PFSK-1 (cell line): Measurements from ENCODE around the gene RASL12.

Experiments
- FOXP2 ChIP-seq: optimal IDR thresholded peaks from 2 replicates; pipeline ENCODE3; 2011; ENCODE audit warnings: borderline replicate concordance, control low read depth, inconsistent platforms; ENCODE audit not compliant: insufficient read depth; ENCODE audit errors: extremely low read length, extremely low read depth
- POLR2AphosphoS5 ChIP-seq: IDR thresholded peaks from 2 replicates; pipeline ENCODE4 v1.6.1; 2012; ENCODE audit warnings: low read depth, mild to moderate bottlenecking, control low read depth, low read length, moderate library complexity
- REST ChIP-seq, 2 experiments: IDR thresholded peaks; 2 replicates each; pipeline versions ENCODE4 v1.6.1 to v1.8.0; 2011 to 2012; ENCODE audit warnings: low read depth in 2 of 2, low read length in 2 of 2, control low read depth in 1 of 2, inconsistent platforms in 1 of 2, mild to moderate bottlenecking in 1 of 2, moderate library complexity in 1 of 2; ENCODE audit not compliant: insufficient read depth in 1 of 2
- SIN3A ChIP-seq: IDR thresholded peaks from 2 replicates; pipeline ENCODE4 v1.6.1; 2012; ENCODE audit warnings: mild to moderate bottlenecking, low read length, moderate library complexity, borderline replicate concordance; ENCODE audit not compliant: insufficient read depth
- TAF1 ChIP-seq: IDR thresholded peaks from 2 replicates; pipeline ENCODE4 v1.6.1; 2012; ENCODE audit warnings: low read length, control low read depth, borderline replicate concordance; ENCODE audit not compliant: insufficient read depth

The RASL12 gene

GRCh38 chr15:65084500-65085206 lies 16.9 kb upstream of the RASL12 start:
- no peak for TF ChIP-seq SIN3A
- TF ChIP-seq TAF1 = no peak
- no peak for TF ChIP-seq REST (IDR thresholded peaks at IDR 0.05; ENCODE audit: insufficient read depth in 1 of 2, low read depth in 2 of 2, low read length in 2 of 2)
- TF ChIP-seq POLR2AphosphoS5 = no peak
- no peak for TF ChIP-seq FOXP2

GRCh38 chr15:65083262-65083701 lies 15.5 kb upstream of the RASL12 start:
- TF ChIP-seq REST (IDR thresholded peaks at IDR 0.05; ENCODE audit: insufficient read depth in 1 of 2, low read depth in 2 of 2, low read length in 2 of 2) = no peak
- no peak for TF ChIP-seq POLR2AphosphoS5
- TF ChIP-seq TAF1 = no peak
- no peak for TF ChIP-seq FOXP2
- no peak for TF ChIP-seq SIN3A

- TF ChIP-seq SIN3A (no peak), TAF1 (no peak), POLR2AphosphoS5 (no peak), FOXP2 (no peak)
Measured at GRCh38 chr15:65082303-65082953, 14.6 kb upstream of the RASL12 start.

GRCh38 chr15:65081758-65082157 lies 14.0 kb upstream of the RASL12 start:
- TF ChIP-seq POLR2AphosphoS5 = no peak

GRCh38 chr15:65081270-65081669 lies 13.5 kb upstream of the RASL12 start:
- no peak for TF ChIP-seq TAF1
- no peak for TF ChIP-seq FOXP2
- no peak for TF ChIP-seq POLR2AphosphoS5
- TF ChIP-seq REST (IDR thresholded peaks at IDR 0.05; ENCODE audit: insufficient read depth in 1 of 2, low read depth in 2 of 2, low read length in 2 of 2) = no peak
- no peak for TF ChIP-seq SIN3A

GRCh38 chr15:65079580-65079979 lies 11.8 kb upstream of the RASL12 start:
- TF ChIP-seq FOXP2 = no peak
